ENCODE measurements around the gene PPM1H.

GRCh38 chr12:62899568-62900390, 35.2 kb downstream of the PPM1H start:
- TF ChIP-seq CTCF (IDR thresholded peaks at IDR 0.05 in 2 of 3, conservative IDR thresholded peaks at IDR 0.05 in 1 of 3; ENCODE audit: control insufficient read depth in 2 of 3, extremely low read depth in 1 of 3, insufficient read depth in 1 of 3, low read depth in 3 of 3, low read length in 3 of 3) = no peak
- no peak for TF ChIP-seq RAD21 (IDR thresholded peaks at IDR 0.05; ENCODE audit: insufficient read depth, low read depth, low read length)
- TF ChIP-seq POLR2AphosphoS2 (IDR thresholded peaks at IDR 0.05; ENCODE audit: low read depth, low read length) = no peak
- TF ChIP-seq CEBPB (IDR thresholded peaks at IDR 0.05; ENCODE audit: borderline replicate concordance in 1 of 2, low read depth in 2 of 2, low read length in 2 of 2) = no peak

Data from GM12878 (cell line).